ENCODE measurements around the gene FIGNL1.

The FIGNL1 gene

GRCh38 chr7:50470250-50471163, 20.4 kb upstream of the FIGNL1 start:
- Histone ChIP-seq H3K4me3 (ENCODE audit: low read depth, low read length) (no peak overlapping the region), H3K27ac (no peak overlapping the region), H3K36me3 (replicated peaks) (no peaks in the 10 kb centered on the region), H3K27me3 (replicated peaks) (no peaks in the 10 kb centered on the region)
- no peak for DNase-seq
- in situ Hi-C loops (cut with HindIII; ENCODE audit: low pct_ligation_motif_present, low sequenced_read_pairs) = no loop called here
- TF ChIP-seq CTCF (IDR thresholded peaks at IDR 0.05; ENCODE audit: low read depth, low read length, missing control alignments) = no peak

- in situ Hi-C loops (cut with HindIII; ENCODE audit: low pct_ligation_motif_present, low sequenced_read_pairs) = no loop called here
- no peaks in the 10 kb centered on the region for H3K27me3 ChIP-seq (replicated peaks)
- DNase-seq = no peak
- no peak overlapping the region for H3K27ac ChIP-seq
- TF ChIP-seq CTCF (IDR thresholded peaks at IDR 0.05; ENCODE audit: low read depth, low read length, missing control alignments) = no peak
- no peaks in the 10 kb centered on the region for H3K36me3 ChIP-seq (replicated peaks)
- H3K4me3 ChIP-seq (ENCODE audit: low read depth, low read length) = no peak overlapping the region
Measured at GRCh38 chr7:50469181-50469580, 19.0 kb upstream of the FIGNL1 start.

GRCh38 chr7:50467817-50468610, 17.9 kb upstream of the FIGNL1 start:
- Histone ChIP-seq H3K27ac (no peak overlapping the region), H3K4me3 (ENCODE audit: low read depth, low read length) (no peak overlapping the region), H3K36me3 (replicated peaks) (no peaks in the 10 kb centered on the region), H3K27me3 (replicated peaks) (no peaks in the 10 kb centered on the region)
- peak; percentile 62 for DNase-seq
- in situ Hi-C loops (cut with HindIII; ENCODE audit: low pct_ligation_motif_present, low sequenced_read_pairs) = no loop called here
- TF ChIP-seq CTCF (IDR thresholded peaks at IDR 0.05; ENCODE audit: low read depth, low read length, missing control alignments) = peak; percentile 91

DNA sequence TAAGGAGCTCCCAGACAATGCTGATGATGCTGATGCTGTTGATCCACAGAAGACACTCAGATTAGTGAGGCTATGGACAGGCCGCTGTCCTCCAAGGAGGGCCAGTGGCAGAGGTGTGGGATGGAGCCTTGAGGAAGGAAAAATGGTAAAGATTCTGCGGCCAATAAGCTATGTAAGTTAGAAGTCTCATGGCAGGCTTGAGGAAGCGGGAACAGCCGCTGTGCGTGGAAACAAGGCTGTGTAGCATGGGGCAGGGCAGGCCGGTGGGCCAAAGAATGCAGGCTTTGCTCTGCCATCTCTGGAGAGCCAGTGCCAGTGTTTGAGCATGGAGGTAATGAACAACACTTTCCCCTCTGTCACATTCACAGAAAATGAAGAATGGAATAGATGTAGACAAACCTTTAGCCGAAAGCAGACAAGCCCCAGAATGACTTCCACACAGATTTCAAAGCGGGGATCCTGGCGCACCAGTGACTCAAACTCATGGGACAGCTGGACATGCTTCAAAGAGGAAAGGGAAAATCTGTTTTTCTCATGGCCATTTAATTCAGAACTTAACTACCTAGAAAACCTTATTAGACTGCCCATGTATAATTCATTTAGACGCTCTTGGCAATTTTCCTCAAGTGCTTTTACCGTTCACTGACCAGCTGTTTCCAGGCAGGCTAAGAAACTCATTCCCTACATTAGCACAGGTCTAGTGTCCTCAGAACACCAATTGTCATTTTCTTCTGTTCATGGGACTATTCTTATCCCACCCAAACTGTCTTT, 16.9 kb upstream of the FIGNL1 start:
- in situ Hi-C loops (cut with HindIII; ENCODE audit: low pct_ligation_motif_present, low sequenced_read_pairs) = no loop called here
- Histone ChIP-seq H3K27me3 (replicated peaks) (no peaks in the 10 kb centered on the region), H3K4me3 (ENCODE audit: low read depth, low read length) (no peak overlapping the region), H3K27ac (no peak overlapping the region), H3K36me3 (replicated peaks) (no peaks in the 10 kb centered on the region)
- no peak for DNase-seq
- no peak for TF ChIP-seq CTCF (IDR thresholded peaks at IDR 0.05; ENCODE audit: low read depth, low read length, missing control alignments)

DNA sequence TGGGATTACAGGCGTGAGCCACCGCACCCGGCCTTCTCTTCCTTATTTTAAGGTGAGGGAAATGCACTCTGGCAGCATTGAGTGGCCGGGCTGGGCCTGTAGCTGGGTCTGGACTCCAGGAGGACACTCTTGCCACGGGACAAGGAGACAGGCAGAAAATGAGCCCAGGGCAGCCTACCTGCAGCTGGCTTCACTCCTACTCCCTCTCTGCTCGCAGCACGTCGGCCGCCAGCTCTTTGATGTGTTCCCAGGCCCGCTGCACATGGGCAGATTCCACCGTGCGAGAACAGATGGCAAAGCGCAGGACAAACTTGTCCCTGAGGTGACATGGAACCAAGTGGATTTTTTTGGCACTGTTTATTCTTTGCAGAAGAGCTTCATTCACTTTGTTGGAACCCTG, 12.9 kb upstream of the FIGNL1 start:
- Histone ChIP-seq H3K4me3 (ENCODE audit: low read depth, low read length) (no peak overlapping the region), H3K36me3 (replicated peaks) (no peaks in the 10 kb centered on the region), H3K27ac (no peak overlapping the region), H3K27me3 (replicated peaks) (no peaks in the 10 kb centered on the region)
- no peak for DNase-seq
- no peak for TF ChIP-seq CTCF (IDR thresholded peaks at IDR 0.05; ENCODE audit: low read depth, low read length, missing control alignments)
- in situ Hi-C loops (cut with HindIII; ENCODE audit: low pct_ligation_motif_present, low sequenced_read_pairs) = no loop called here

All from brain microvascular endothelial cell (primary cell).